ENCODE results near the gene PLEKHN1. TPM values are rescaled to one million over a fixed set of nuclear protein-coding genes. Genes with fewer than 3 reads are reported as not detected.
A peak's percentile ranks its signal among the peaks of the same experiment; 100 is the strongest.

The PLEKHN1 gene
- total and polyA plus RNA-seq, 4 donors = 0.26 TPM; not detected in 3

- Histone ChIP-seq H3K4me3 (ENCODE audit: low read depth, low read length) (no peak overlapping the region), H3K27ac (ENCODE audit: low read depth, low read length) (no peak overlapping the region), H3K36me3 (ENCODE audit: control insufficient read depth, insufficient read depth, low read length) (peaks cover 100% of the 10 kb centered on the region), H3K9me3 (ENCODE audit: control insufficient read depth, insufficient read depth, low read length) (no peaks in the 10 kb centered on the region), H3K27me3 (ENCODE audit: control insufficient read depth, insufficient read depth, low read length) (no peaks in the 10 kb centered on the region), H3K4me1 (ENCODE audit: control insufficient read depth, insufficient read depth, low read length) (no peaks in the 10 kb centered on the region)
- DNase-seq (ENCODE audit: low read depth in 4 of 6, low spot score in 6 of 6) = no peak
- WGBS (ENCODE audit: insufficient coverage) = 94% methylated on average over 20 of the region's 23 CpGs
Measured at GRCh38 chr1:950881-951280, 15.4 kb upstream of the PLEKHN1 start.

GRCh38 chr1:951364-951763, 14.9 kb upstream of the PLEKHN1 start:
- Histone ChIP-seq H3K4me1 (ENCODE audit: control insufficient read depth, insufficient read depth, low read length) (no peaks in the 10 kb centered on the region), H3K27ac (ENCODE audit: low read depth, low read length) (no peak overlapping the region), H3K4me3 (ENCODE audit: low read depth, low read length) (no peak overlapping the region), H3K36me3 (ENCODE audit: control insufficient read depth, insufficient read depth, low read length) (peaks cover 100% of the 10 kb centered on the region), H3K27me3 (ENCODE audit: control insufficient read depth, insufficient read depth, low read length) (no peaks in the 10 kb centered on the region), H3K9me3 (ENCODE audit: control insufficient read depth, insufficient read depth, low read length) (no peaks in the 10 kb centered on the region)
- WGBS (ENCODE audit: insufficient coverage) = 68% methylated on average over 6 of the region's 6 CpGs
- DNase-seq (ENCODE audit: low read depth in 4 of 6, low spot score in 6 of 6) = peak in 1 of 6 donors; percentile 43

- Histone ChIP-seq H3K9me3 (ENCODE audit: control insufficient read depth, insufficient read depth, low read length) (no peaks in the 10 kb centered on the region), H3K4me1 (ENCODE audit: control insufficient read depth, insufficient read depth, low read length) (peaks cover 2% of the 10 kb centered on the region), H3K27me3 (ENCODE audit: control insufficient read depth, insufficient read depth, low read length) (no peaks in the 10 kb centered on the region), H3K4me3 (ENCODE audit: low read depth, low read length) (no peak overlapping the region), H3K27ac (ENCODE audit: low read depth, low read length) (no peak overlapping the region), H3K36me3 (ENCODE audit: control insufficient read depth, insufficient read depth, low read length) (peaks cover 100% of the 10 kb centered on the region)
- 89% methylated on average over 12 of the region's 15 CpGs for WGBS (ENCODE audit: insufficient coverage)
- no peak for DNase-seq (ENCODE audit: low read depth in 4 of 6, low spot score in 6 of 6)
Measured at GRCh38 chr1:952201-952600, 14.1 kb upstream of the PLEKHN1 start.

DNA sequence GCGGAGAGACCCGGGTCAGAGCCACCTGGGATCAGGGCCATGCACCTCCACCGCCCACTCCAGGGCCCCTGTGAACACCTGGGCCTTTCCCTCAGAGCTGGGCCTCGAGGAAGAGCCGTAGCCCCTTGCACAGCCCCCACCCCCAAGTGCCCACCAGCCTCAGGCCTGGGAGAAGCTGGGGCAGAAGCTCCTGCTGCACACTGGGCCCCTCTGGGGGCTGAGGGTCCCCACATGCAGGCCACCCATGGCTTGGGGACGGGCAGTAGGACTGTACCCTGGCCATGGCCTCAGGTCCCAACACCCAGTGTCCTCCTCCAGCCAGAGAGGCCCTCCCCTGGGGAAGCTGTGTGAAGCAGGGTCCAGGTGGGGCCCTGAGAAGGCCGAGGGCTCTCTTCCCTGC, 13.7 kb upstream of the PLEKHN1 start:
- H3K36me3 ChIP-seq (ENCODE audit: control insufficient read depth, insufficient read depth, low read length) = peaks cover 100% of the 10 kb centered on the region
- DNase-seq (ENCODE audit: low read depth in 4 of 6, low spot score in 6 of 6) = no peak
- 83% methylated on average over 7 of the region's 7 CpGs for WGBS (ENCODE audit: insufficient coverage)

GRCh38 chr1:953524-954320, 12.6 kb upstream of the PLEKHN1 start:
- 87% methylated on average over 32 of the region's 32 CpGs for WGBS (ENCODE audit: insufficient coverage)
- Histone ChIP-seq H3K4me3 (ENCODE audit: low read depth, low read length) (no peak overlapping the region), H3K36me3 (ENCODE audit: control insufficient read depth, insufficient read depth, low read length) (peaks cover 90% of the 10 kb centered on the region), H3K27me3 (ENCODE audit: control insufficient read depth, insufficient read depth, low read length) (no peaks in the 10 kb centered on the region), H3K27ac (ENCODE audit: low read depth, low read length) (no peak overlapping the region), H3K9me3 (ENCODE audit: control insufficient read depth, insufficient read depth, low read length) (no peaks in the 10 kb centered on the region), H3K4me1 (ENCODE audit: control insufficient read depth, insufficient read depth, low read length) (peaks cover 17% of the 10 kb centered on the region)
- no peak for DNase-seq (ENCODE audit: low read depth in 4 of 6, low spot score in 6 of 6)

More for the DNA sequence above, 13.7 kb upstream of the PLEKHN1 start:
- Histone ChIP-seq H3K27me3 (ENCODE audit: control insufficient read depth, insufficient read depth, low read length) (no peaks in the 10 kb centered on the region), H3K4me3 (ENCODE audit: low read depth, low read length) (no peak overlapping the region), H3K9me3 (ENCODE audit: control insufficient read depth, insufficient read depth, low read length) (no peaks in the 10 kb centered on the region), H3K27ac (ENCODE audit: low read depth, low read length) (no peak overlapping the region), H3K4me1 (ENCODE audit: control insufficient read depth, insufficient read depth, low read length) (peaks cover 6% of the 10 kb centered on the region)

GRCh38 chr1:954927-955326, 11.4 kb upstream of the PLEKHN1 start:
- no peaks in the 10 kb centered on the region for H3K27me3 ChIP-seq (ENCODE audit: control insufficient read depth, insufficient read depth, low read length)
- peaks cover 23% of the 10 kb centered on the region for H3K4me1 ChIP-seq (ENCODE audit: control insufficient read depth, insufficient read depth, low read length)
- DNase-seq (ENCODE audit: low read depth in 4 of 6, low spot score in 6 of 6) = no peak
- no peak overlapping the region for H3K27ac ChIP-seq (ENCODE audit: low read depth, low read length)
- H3K9me3 ChIP-seq (ENCODE audit: control insufficient read depth, insufficient read depth, low read length) = no peaks in the 10 kb centered on the region
- WGBS (ENCODE audit: insufficient coverage) = 80% methylated on average over 13 of the region's 13 CpGs
- H3K4me3 ChIP-seq (ENCODE audit: low read depth, low read length) = no peak overlapping the region
- peaks cover 78% of the 10 kb centered on the region for H3K36me3 ChIP-seq (ENCODE audit: control insufficient read depth, insufficient read depth, low read length)

DNA sequence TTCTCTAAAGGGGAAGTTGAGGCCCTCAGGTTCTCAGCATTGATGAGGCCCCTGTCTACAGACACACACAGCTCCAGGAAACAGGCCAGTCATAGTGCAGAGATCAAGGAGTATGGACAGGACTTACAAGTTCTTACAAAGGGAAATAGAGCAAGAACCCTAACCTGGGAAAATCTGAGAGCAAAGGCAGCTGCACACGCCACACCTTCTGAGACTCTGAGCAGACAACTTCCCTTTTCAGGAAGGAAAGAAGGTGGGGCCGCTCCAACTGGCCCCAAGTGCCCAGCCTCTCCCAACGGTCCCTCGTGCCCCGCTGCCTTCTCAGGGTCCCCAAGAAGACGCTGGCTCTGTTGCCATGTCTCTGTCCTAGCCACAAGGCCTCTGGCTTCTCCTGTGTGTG, 10.8 kb upstream of the PLEKHN1 start:
- Histone ChIP-seq H3K27me3 (ENCODE audit: control insufficient read depth, insufficient read depth, low read length) (no peaks in the 10 kb centered on the region), H3K4me1 (ENCODE audit: control insufficient read depth, insufficient read depth, low read length) (peaks cover 28% of the 10 kb centered on the region), H3K9me3 (ENCODE audit: control insufficient read depth, insufficient read depth, low read length) (no peaks in the 10 kb centered on the region), H3K4me3 (ENCODE audit: low read depth, low read length) (no peak overlapping the region), H3K27ac (ENCODE audit: low read depth, low read length) (no peak overlapping the region), H3K36me3 (ENCODE audit: control insufficient read depth, insufficient read depth, low read length) (peaks cover 72% of the 10 kb centered on the region)
- no peak for DNase-seq (ENCODE audit: low read depth in 4 of 6, low spot score in 6 of 6)
- WGBS (ENCODE audit: insufficient coverage) = 95% methylated on average over 6 of the region's 6 CpGs

DNA sequence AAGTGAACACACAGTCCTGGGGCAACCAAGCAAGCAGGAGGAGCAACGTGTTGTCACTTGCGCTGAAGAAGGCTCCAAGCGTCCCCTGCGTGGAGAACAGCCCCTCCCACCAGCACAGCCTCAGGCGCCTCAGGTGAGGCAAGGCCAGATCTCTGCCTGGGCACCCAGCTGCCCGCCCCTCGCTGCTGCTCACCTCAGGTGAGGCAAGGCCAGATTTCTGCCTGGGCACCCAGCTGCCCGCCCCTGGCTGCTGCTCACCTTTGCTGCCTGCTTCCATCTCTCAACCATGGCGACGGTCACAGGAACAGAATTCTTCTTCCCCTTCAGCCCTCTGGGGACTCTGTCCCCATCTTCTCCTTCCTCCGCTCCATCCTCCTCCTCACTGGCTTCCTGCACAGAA, 9.6 kb upstream of the PLEKHN1 start:
- Histone ChIP-seq H3K9me3 (ENCODE audit: control insufficient read depth, insufficient read depth, low read length) (no peaks in the 10 kb centered on the region), H3K27me3 (ENCODE audit: control insufficient read depth, insufficient read depth, low read length) (no peaks in the 10 kb centered on the region), H3K4me3 (ENCODE audit: low read depth, low read length) (no peak overlapping the region), H3K4me1 (ENCODE audit: control insufficient read depth, insufficient read depth, low read length) (peaks cover 33% of the 10 kb centered on the region), H3K27ac (ENCODE audit: low read depth, low read length) (no peak overlapping the region), H3K36me3 (ENCODE audit: control insufficient read depth, insufficient read depth, low read length) (peaks cover 65% of the 10 kb centered on the region)
- DNase-seq (ENCODE audit: low read depth in 4 of 6, low spot score in 6 of 6) = no peak
- 96% methylated on average over 9 of the region's 11 CpGs for WGBS (ENCODE audit: insufficient coverage)

DNA sequence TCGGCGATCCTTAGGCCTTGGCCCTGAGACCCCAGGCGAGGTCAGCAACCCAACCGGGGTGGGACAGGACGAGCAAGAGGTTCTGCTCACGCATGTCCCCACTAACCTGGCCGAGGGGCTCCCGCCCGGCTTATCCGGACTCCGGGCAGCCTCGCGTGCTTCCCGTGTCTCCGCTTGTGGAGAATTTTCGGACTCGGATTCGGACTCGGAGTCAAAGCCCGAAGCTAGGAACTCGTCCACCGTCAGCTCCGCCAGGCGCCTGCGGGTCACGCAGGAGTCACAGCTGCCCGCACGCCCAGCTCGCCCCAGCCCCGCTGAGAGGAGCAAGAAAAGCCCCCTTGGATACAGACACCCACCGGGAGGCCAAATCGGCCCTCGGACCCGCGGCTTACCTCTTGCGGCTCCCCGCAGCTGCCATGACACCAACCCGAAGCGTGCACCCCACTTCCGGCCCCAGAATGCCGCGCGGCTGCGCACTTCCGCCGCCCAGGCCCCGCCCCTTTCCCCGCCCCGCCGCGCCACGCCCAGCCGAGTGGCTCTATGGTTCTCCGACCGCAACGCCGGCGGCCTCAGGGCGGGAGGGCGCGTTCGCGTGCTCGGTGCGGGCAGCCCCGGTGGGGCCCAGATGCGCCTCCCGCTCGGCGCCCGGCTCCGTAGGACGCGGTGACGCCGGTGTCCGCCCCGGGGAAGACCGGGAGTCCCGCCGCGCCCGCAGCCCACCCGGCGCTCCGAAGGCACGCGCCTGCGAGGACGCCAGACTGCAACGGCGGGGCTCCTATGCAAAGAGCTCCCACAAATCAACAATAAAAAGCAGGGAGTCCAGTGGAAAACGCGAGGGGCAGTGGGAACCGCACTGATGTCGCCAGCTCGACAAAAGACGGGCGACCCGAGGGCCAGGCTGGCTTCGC, 7.2 kb upstream of the PLEKHN1 start, which contains the start of gene NOC2L:
Gene NOC2L (minus strand): TSS at position 434 of the 908 bp plus-strand sequence. CDS start 16 bp downstream, at position 418.
- H3K4me1 ChIP-seq (ENCODE audit: control insufficient read depth, insufficient read depth, low read length) = peaks cover 35% of the 10 kb centered on the region
- peak; percentile 43 to 96 (median 84) for DNase-seq (ENCODE audit: low read depth in 4 of 6, low spot score in 6 of 6)
- peak within 1 kb of the TSS; percentile 82 for H3K4me3 ChIP-seq (ENCODE audit: low read depth, low read length)
- 5% methylated on average over 88 of the region's 101 CpGs for WGBS (ENCODE audit: insufficient coverage)
- no peaks in the 10 kb centered on the region for H3K9me3 ChIP-seq (ENCODE audit: control insufficient read depth, insufficient read depth, low read length)
- no peak within 1 kb of the TSS for H3K27ac ChIP-seq (ENCODE audit: low read depth, low read length)
- H3K27me3 ChIP-seq (ENCODE audit: control insufficient read depth, insufficient read depth, low read length) = no peaks in the 10 kb centered on the region
- peaks cover 65% of the 10 kb centered on the region for H3K36me3 ChIP-seq (ENCODE audit: control insufficient read depth, insufficient read depth, low read length)
